ENCODE measurements around the gene STX1B. TPM values are rescaled to one million over a fixed set of nuclear protein-coding genes. Genes with fewer than 3 reads are reported as not detected.
A peak's percentile ranks its signal among the peaks of the same experiment; 100 is the strongest.

Gene STX1B
- total RNA-seq, 1 experiment from 2014 or later: 3.7 TPM

GRCh38 chr16:30997725-30998711 is 12.4 kb downstream of the STX1B start:
- CTCF ChIA-PET: interaction anchor here (0.6 to 1.3 kb wide), 3 partner anchors 13 to 93 kb away, joined by 3 to 8 read pairs (median 3); no protein-coding TSS in a partner anchor
- in situ Hi-C loops (cut with HindIII; ENCODE audit: low pct_unique_long_range_greater_than_20kb, low sequenced_read_pairs): no loop called here
- TSS peak; percentile 76 for BruUV-seq (replicated peaks)

More at GRCh38 chr16:30997725-30998711, 12.4 kb downstream of the STX1B start:
- ATAC-seq (peak; percentile 52), DNase-seq (ENCODE audit: low read depth, low spot score) (no peak)
- Histone ChIP-seq H3K9me3 (ENCODE audit: control insufficient read depth, insufficient read depth, low read depth, low read length) (no peaks in the 10 kb centered on the region), H3K27me3 (ENCODE audit: control insufficient read depth, insufficient read depth, low read length) (no peaks in the 10 kb centered on the region), H3K4me1 (ENCODE audit: control insufficient read depth, insufficient read depth, low read length) (peaks cover 32% of the 10 kb centered on the region), H3K27ac (ENCODE audit: low read length) (peak overlapping the region; percentile 77), H3K36me3 (ENCODE audit: control insufficient read depth, insufficient read depth, low read length) (no peaks in the 10 kb centered on the region), H3K4me3 (ENCODE audit: low read depth in 2 of 2, low read length in 2 of 2) (peak overlapping the region; percentile 54 to 79)
- POLR2A ChIA-PET: interaction anchor here (0.6 kb wide), 3 partner anchors 38 to 457 kb away, joined by 5 to 7 read pairs (median 7); no protein-coding TSS in a partner anchor
- TF ChIP-seq REST (IDR thresholded peaks at IDR 0.05; ENCODE audit: insufficient read depth in 1 of 2, low read depth in 2 of 2, low read length in 1 of 2): no peak
- TF ChIP-seq POLR2AphosphoS5 (IDR thresholded peaks at IDR 0.05; ENCODE audit: low read depth, low read length): no peak
- no peak for TF ChIP-seq SIN3A (IDR thresholded peaks at IDR 0.05; ENCODE audit: borderline replicate concordance, insufficient read depth, low read depth, low read length)
- peak; percentile 62; the same call in 1 of the 2 replicates for TF ChIP-seq TCF7L2 (IDR thresholded peaks at IDR 0.05; ENCODE audit: low read depth, low read length)
- TF ChIP-seq, protein P1, sequence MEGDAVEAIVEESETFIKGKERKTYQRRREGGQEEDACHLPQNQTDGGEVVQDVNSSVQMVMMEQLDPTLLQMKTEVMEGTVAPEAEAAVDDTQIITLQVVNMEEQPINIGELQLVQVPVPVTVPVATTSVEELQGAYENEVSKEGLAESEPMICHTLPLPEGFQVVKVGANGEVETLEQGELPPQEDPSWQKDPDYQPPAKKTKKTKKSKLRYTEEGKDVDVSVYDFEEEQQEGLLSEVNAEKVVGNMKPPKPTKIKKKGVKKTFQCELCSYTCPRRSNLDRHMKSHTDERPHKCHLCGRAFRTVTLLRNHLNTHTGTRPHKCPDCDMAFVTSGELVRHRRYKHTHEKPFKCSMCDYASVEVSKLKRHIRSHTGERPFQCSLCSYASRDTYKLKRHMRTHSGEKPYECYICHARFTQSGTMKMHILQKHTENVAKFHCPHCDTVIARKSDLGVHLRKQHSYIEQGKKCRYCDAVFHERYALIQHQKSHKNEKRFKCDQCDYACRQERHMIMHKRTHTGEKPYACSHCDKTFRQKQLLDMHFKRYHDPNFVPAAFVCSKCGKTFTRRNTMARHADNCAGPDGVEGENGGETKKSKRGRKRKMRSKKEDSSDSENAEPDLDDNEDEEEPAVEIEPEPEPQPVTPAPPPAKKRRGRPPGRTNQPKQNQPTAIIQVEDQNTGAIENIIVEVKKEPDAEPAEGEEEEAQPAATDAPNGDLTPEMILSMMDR (IDR thresholded peaks at IDR 0.05): no peak
- intact Hi-C loops (cut with micrococcal nuclease; ENCODE audit: unreplicated experiment): loop anchor here (1.0 to 10.0 kb wide), 2 partner anchors 29 to 447 kb away; partner anchors contain the start of gene ZNF843

All from Panc1 (cell line).